OCI-LY3 (cell line): Measurements from ENCODE around the gene BCAR3.
A peak's percentile ranks its signal among the peaks of the same experiment; 100 is the strongest.

ENCODE experiments used
- H2AFZ ChIP-seq: fragments of 200-600, 300-600 bp; shearing (Covaris generic); 2 replicates; pipeline ENCODE4 v1.6.0; 2014; ENCODE audit warnings: antibody characterized with exemption, low read depth, low read length
- H3K27ac ChIP-seq: fragments of 200-600, 300-600 bp; sonication (generic); 2 replicates; pipeline ENCODE4 v1.5.1; 2014; ENCODE audit warnings: mild to moderate bottlenecking, low read length, moderate library complexity, mixed read lengths
- H3K27me3 ChIP-seq: fragments of 200-600, 300-600 bp; sonication (generic); 2 replicates; pipeline ENCODE4 v1.6.1; 2014; ENCODE audit warnings: low read depth, low read length, mixed read lengths
- H3K36me3 ChIP-seq: fragments of 200-600, 300-600 bp; sonication (generic); replicated peaks from 2 replicates; pipeline ENCODE3; 2014; ENCODE audit warnings: low read depth, low read length, mixed read lengths
- H3K4me1 ChIP-seq: fragments of 300-600, 200-600 bp; sonication (generic); 2 replicates; pipeline ENCODE4 v1.6.1; 2014; ENCODE audit warnings: low read length, mixed read lengths
- H3K4me2 ChIP-seq: fragments of 200-600, 300-600 bp; sonication (generic); 2 replicates; pipeline ENCODE4 v1.6.1; 2014; ENCODE audit warnings: low read length, mixed read lengths
- H3K4me3 ChIP-seq: fragments of 300-600, 200-600 bp; sonication (generic); 2 replicates; pipeline ENCODE4 v1.5.1; 2014; ENCODE audit warnings: antibody characterized with exemption, mild to moderate bottlenecking, low read length, moderate library complexity
- H3K79me2 ChIP-seq: fragments of 300-600, 200-600 bp; shearing (Covaris generic); 2 replicates; pipeline ENCODE4 v1.6.1; 2014; ENCODE audit warnings: mild to moderate bottlenecking, low read length, mixed read lengths
- H3K9ac ChIP-seq: fragments of 300-600, 200-600 bp; shearing (Covaris generic); 2 replicates; pipeline ENCODE4 v1.6.0; 2014; ENCODE audit warnings: mild to moderate bottlenecking, low read length, moderate library complexity
- H3K9me3 ChIP-seq: fragments of 200-600, 300-600 bp; shearing (Covaris generic); 2 replicates; pipeline ENCODE4 v1.6.1; 2014; ENCODE audit warnings: low read length, mixed read lengths; ENCODE audit not compliant: insufficient read depth
- H4K20me1 ChIP-seq: fragments of 200-600, 300-600 bp; sonication (generic); 2 replicates; pipeline ENCODE4 v1.6.1; 2016; ENCODE audit warnings: low read length, mixed read lengths; ENCODE audit not compliant: insufficient read depth
- CTCF ChIP-seq: fragments of 200-600, 300-600 bp; sonication (generic); IDR thresholded peaks from 2 replicates; pipeline ENCODE4 v1.5.1; 2014; ENCODE audit warnings: antibody characterized with exemption, low read length, low read depth
- EZH2phosphoT487 ChIP-seq: fragments of 200-600 bp; shearing (Covaris generic); IDR thresholded peaks from 2 replicates; pipeline ENCODE4 v1.6.1; 2018; ENCODE audit warnings: antibody characterized with exemption, mixed run types, low read depth

BCAR3 gene

GRCh38 chr1:93695411-93696005 is 13.9 kb upstream of the BCAR3 start:
- Histone ChIP-seq H3K9me3 (no peaks in the 10 kb centered on the region), H3K79me2 (no peaks in the 10 kb centered on the region), H2AFZ (peak overlapping the region; percentile 18; the same call in 1 of the 2 replicates), H3K27ac (peak overlapping the region; percentile 51), H3K4me3 (no peak overlapping the region), H3K4me1 (peaks cover 83% of the 10 kb centered on the region), H3K9ac (peak overlapping the region; percentile 27; the same call in 1 of the 2 replicates), H3K27me3 (no peaks in the 10 kb centered on the region), H3K4me2 (peak overlapping the region; percentile 42), H3K36me3 (no peaks in the 10 kb centered on the region), H4K20me1 (no peaks in the 10 kb centered on the region)
- TF ChIP-seq EZH2phosphoT487: no peak
- no peak for TF ChIP-seq CTCF

GRCh38 chr1:93694819-93695218 is 13.2 kb upstream of the BCAR3 start:
- Histone ChIP-seq H2AFZ (no peak overlapping the region), H3K27me3 (no peaks in the 10 kb centered on the region), H3K4me3 (no peak overlapping the region), H3K4me1 (peaks cover 83% of the 10 kb centered on the region), H3K27ac (0 out of 2 replicates have a peak overlapping the region, but pooled peaks have one; percentile 51), H3K9ac (no peak overlapping the region), H4K20me1 (no peaks in the 10 kb centered on the region), H3K36me3 (no peaks in the 10 kb centered on the region), H3K9me3 (no peaks in the 10 kb centered on the region), H3K4me2 (no peak overlapping the region), H3K79me2 (no peaks in the 10 kb centered on the region)
- TF ChIP-seq CTCF (no peak), EZH2phosphoT487 (no peak)

GRCh38 chr1:93694039-93694438 is 12.4 kb upstream of the BCAR3 start:
- Histone ChIP-seq H3K27me3 (no peaks in the 10 kb centered on the region), H3K79me2 (no peaks in the 10 kb centered on the region), H4K20me1 (no peaks in the 10 kb centered on the region), H2AFZ (no peak overlapping the region), H3K4me3 (no peak overlapping the region), H3K36me3 (no peaks in the 10 kb centered on the region), H3K4me1 (peaks cover 82% of the 10 kb centered on the region), H3K9ac (peak overlapping the region; percentile 43; the same call in 1 of the 2 replicates), H3K27ac (no peak overlapping the region), H3K4me2 (peak overlapping the region; percentile 68), H3K9me3 (no peaks in the 10 kb centered on the region)
- no peak for TF ChIP-seq EZH2phosphoT487
- no peak for TF ChIP-seq CTCF

- Histone ChIP-seq H3K27ac (peak overlapping the region; percentile 66), H3K9me3 (no peaks in the 10 kb centered on the region), H3K4me1 (peaks cover 75% of the 10 kb centered on the region), H3K4me3 (peak overlapping the region; percentile 31), H3K36me3 (no peaks in the 10 kb centered on the region), H3K27me3 (no peaks in the 10 kb centered on the region), H3K9ac (peak overlapping the region; percentile 43; the same call in 1 of the 2 replicates), H2AFZ (no peak overlapping the region), H3K79me2 (no peaks in the 10 kb centered on the region), H4K20me1 (no peaks in the 10 kb centered on the region), H3K4me2 (peak overlapping the region; percentile 68)
- TF ChIP-seq EZH2phosphoT487 (no peak), CTCF (no peak)
Measured at GRCh38 chr1:93692983-93693591, 11.4 kb upstream of the BCAR3 start.
